GM12878 (cell line): ENCODE results near the gene LYZL2. TPM values are rescaled to one million over a fixed set of nuclear protein-coding genes. Genes with fewer than 3 reads are reported as not detected.

Experiments used
- ATAC-seq: fragments of 200-7000 bp; cut with Tn5 transposase; 3 replicates; pipeline ENCODE4 v1.9.1; 2020; ENCODE audit warnings: mild to moderate bottlenecking, moderate library complexity
- BruUV-seq: library from RNA; stranded (reverse); fragments of 400-500 nt; replicated peaks from 2 replicates; lab custom pipeline; 2021; lab: Mats Ljungman, UMichigan
- CTCF ChIA-PET: fragments of 300-600 bp; sonication (Branson Sonifier 250); formaldehyde crosslinking; extraction: SDS; loops from one replicate; lab custom pipeline; 2021; ENCODE audit warnings: inconsistent platforms; lab: Yijun Ruan, JAX
- POLR2A ChIA-PET: fragments of 350-600 bp; formaldehyde crosslinking; extraction: SDS; loops from one replicate; lab custom pipeline; 2021; ENCODE audit warnings: inconsistent platforms; lab: Charles Lee
- RAD21 ChIA-PET: fragments of 300-600 bp; sonication (Branson Sonifier 250); formaldehyde crosslinking; loops from one replicate; lab custom pipeline; 2023; ENCODE audit warnings: antibody characterized with exemption; ENCODE audit not compliant: unreplicated experiment; lab: Charles Lee
- SMC1A ChIA-PET: fragments of 300-600 bp; sonication (Branson Sonifier 250); formaldehyde crosslinking; loops from one replicate; lab custom pipeline; 2023; ENCODE audit not compliant: unreplicated experiment, uncharacterized antibody; lab: Charles Lee
- DNase-seq: peaks from one replicate; pipeline ENCODE4 v3.0.0-alpha.2; 2011; ENCODE audit warnings: low read depth, low spot score
- FAIRE-seq: peaks from 3 replicates; lab custom pipeline; 2011; peaks lifted over from hg19 to GRCh38; lab: Jason Lieb, UNC
- H2AFZ ChIP-seq: 2 replicates; pipeline ENCODE4 v1.6.0; 2011; ENCODE audit warnings: low read depth, low read length, control low read depth; ENCODE audit not compliant: control insufficient read depth
- H3K27ac ChIP-seq: 2 replicates; pipeline ENCODE4 v1.5.1; 2011; ENCODE audit warnings: control low read depth; ENCODE audit not compliant: control insufficient read depth, insufficient read depth
- H3K27me3 ChIP-seq, 2 experiments: replicated peaks in 1 of 2; 2 replicates each; pipeline versions ENCODE4 v1.6.0 to v1.6.1; 2011; ENCODE audit warnings: low read length in 1 of 2; ENCODE audit not compliant: control insufficient read depth in 2 of 2, insufficient read depth in 2 of 2
- H3K36me3 ChIP-seq, 2 experiments: 2 replicates each; pipeline ENCODE4 v1.5.1; 2011; ENCODE audit warnings: low read length in 1 of 2; ENCODE audit not compliant: control insufficient read depth in 2 of 2, insufficient read depth in 2 of 2
- H3K4me1 ChIP-seq: 2 replicates; pipeline ENCODE4 v1.6.1; 2011; ENCODE audit warnings: mild to moderate bottlenecking, low read length, moderate library complexity, mixed read lengths; ENCODE audit not compliant: control insufficient read depth, insufficient read depth
- H3K4me2 ChIP-seq: 2 replicates; pipeline ENCODE4 v1.6.0; 2011; ENCODE audit warnings: control low read depth; ENCODE audit not compliant: control insufficient read depth, insufficient read depth
- H3K4me3 ChIP-seq: fragments of 200-600 bp; sonication (generic); 2 replicates; pipeline ENCODE4 v1.5.1; 2016
- H3K79me2 ChIP-seq: 2 replicates; pipeline ENCODE4 v1.6.0; 2011; ENCODE audit warnings: low read length; ENCODE audit not compliant: control insufficient read depth, insufficient read depth
- H3K9ac ChIP-seq: 2 replicates; pipeline ENCODE4 v1.8.0; 2011; ENCODE audit warnings: low read length, control low read depth, mixed read lengths; ENCODE audit not compliant: control insufficient read depth, insufficient read depth
- H3K9me3 ChIP-seq: replicated peaks from 3 replicates; pipeline ENCODE4 v1.5.1; 2011; ENCODE audit warnings: mild to moderate bottlenecking, low read length; ENCODE audit not compliant: control insufficient read depth, insufficient read depth
- H4K20me1 ChIP-seq: 2 replicates; pipeline ENCODE4 v1.6.0; 2011; ENCODE audit not compliant: control insufficient read depth, insufficient read depth
- CHD1 ChIP-seq: IDR thresholded peaks from 2 replicates; pipeline ENCODE4 v1.6.1; 2012; ENCODE audit warnings: low read depth, low read length, improper control_type of control experiment
- FOXM1 ChIP-seq: IDR thresholded peaks from 2 replicates; pipeline ENCODE4 v1.6.1; 2012; ENCODE audit warnings: low read depth, mild to moderate bottlenecking, inconsistent platforms, low read length, moderate library complexity
- IRF4 ChIP-seq: IDR thresholded peaks from 2 replicates; pipeline ENCODE4 v1.6.1; 2011; ENCODE audit warnings: low read depth, low read length
- KAT2A ChIP-seq: conservative IDR thresholded peaks from 2 replicates; pipeline ENCODE4 v1.6.1; 2011; ENCODE audit warnings: low read depth, low read length; ENCODE audit not compliant: control insufficient read depth
- NR2C1 ChIP-seq: fragments of 450-650 bp; IDR thresholded peaks from 2 replicates; pipeline ENCODE4 v1.6.1; 2017; ENCODE audit warnings: antibody characterized with exemption, mild to moderate bottlenecking, moderate library complexity
- NR2C2 ChIP-seq: IDR thresholded peaks from 2 replicates; pipeline ENCODE4 v1.6.1; 2011; ENCODE audit warnings: borderline replicate concordance, low read depth; ENCODE audit not compliant: control insufficient read depth, insufficient read length
- NR2F1 ChIP-seq: fragments of 450-650 bp; conservative IDR thresholded peaks from 2 replicates; pipeline ENCODE4 v1.6.1; 2017; ENCODE audit warnings: mild to moderate bottlenecking
- PAX5 ChIP-seq: IDR thresholded peaks from 2 replicates; pipeline ENCODE4 v1.6.1; 2011; ENCODE audit warnings: low read depth, low read length, borderline replicate concordance
- RUNX3 ChIP-seq: IDR thresholded peaks from 2 replicates; pipeline ENCODE4 v1.6.1; 2012; ENCODE audit warnings: low read length, inconsistent platforms
- STAT3 ChIP-seq: IDR thresholded peaks from 2 replicates; pipeline ENCODE4 v1.6.1; 2011; ENCODE audit warnings: low read depth, low read length, improper control_type of control experiment
- ZNF24 ChIP-seq: fragments of 450-650 bp; IDR thresholded peaks from 2 replicates; pipeline ENCODE4 v1.6.1; 2017; ENCODE audit warnings: antibody characterized with exemption, mild to moderate bottlenecking
- WGBS: methylation state at CpG from one replicate; pipeline ENCODE4 v1.1.6; 2016; ENCODE audit warnings: low lambda C conversion rate; ENCODE audit not compliant: insufficient replicate concordance, insufficient coverage; ENCODE audit errors: missing lambda C conversion rate; 5-methylcytosine and 5-hydroxymethylcytosine counted together
- in situ Hi-C: fragments of 300-500 bp; cut with MboI; formaldehyde crosslinking; loops from 9 replicates; pipeline ENCODE4 v1.14.3; 2018; ENCODE audit warnings: mixed read lengths
- intact Hi-C: fragments of 100-400 bp; cut with micrococcal nuclease; formaldehyde crosslinking; loops from one replicate; pipeline ENCODE4 v1.14.2; 2022; ENCODE audit not compliant: unreplicated experiment
- polyA plus RNA-seq, 11 experiments: library from polyadenylated mRNA; depleted of rRNA in 4 of 11; unstranded in 6 of 11; stranded (reverse) in 5 of 11; fragments of >200 nt; fragmentation: Nextera tagmentation in 4 of 11; fragmentation: Illumina TruSeq in 1 of 11; extraction: Ambion mirVana in 4 of 11; extraction: Trizol in 1 of 11; gene quantifications; 1 replicate in 1 of 11; 2 replicates in 10 of 11; pipeline versions ENCODE4 v1.2.1 to v1.2.3, GENCODE V29; 2011 to 2016; ENCODE audit warnings: inconsistent platforms in 2 of 11, missing spikeins in 2 of 11, low read depth in 1 of 11
- total RNA-seq, 4 experiments: library from RNA; depleted of rRNA in 3 of 4; stranded (reverse); fragments of >200 nt in 3 of 4; fragmentation: Illumina TruSeq in 1 of 4; extraction: Trizol in 1 of 4; gene quantifications; 2 replicates each; pipeline versions ENCODE4 v1.2.1 to v1.2.3, GENCODE V29; 2013 to 2021
- TF ChIP-seq, protein P1 (sequence below): fragments of 450-650 bp; formaldehyde crosslinking; IDR thresholded peaks from 2 replicates; pipeline ENCODE4 v1.5.0; 2022; ENCODE audit warnings: mild to moderate bottlenecking, missing genetic modification characterization
- TF ChIP-seq, protein P2 (sequence below): fragments of 450-650 bp; formaldehyde crosslinking; IDR thresholded peaks from 2 replicates; pipeline ENCODE4 v1.4.0; 2022; ENCODE audit warnings: mild to moderate bottlenecking, moderate library complexity

The LYZL2 gene
- total and polyA plus RNA-seq, 10 of the 15 experiments (the other 5 are each of a cell fraction or from before 2014, with no cell fraction given) = not detected

DNA sequence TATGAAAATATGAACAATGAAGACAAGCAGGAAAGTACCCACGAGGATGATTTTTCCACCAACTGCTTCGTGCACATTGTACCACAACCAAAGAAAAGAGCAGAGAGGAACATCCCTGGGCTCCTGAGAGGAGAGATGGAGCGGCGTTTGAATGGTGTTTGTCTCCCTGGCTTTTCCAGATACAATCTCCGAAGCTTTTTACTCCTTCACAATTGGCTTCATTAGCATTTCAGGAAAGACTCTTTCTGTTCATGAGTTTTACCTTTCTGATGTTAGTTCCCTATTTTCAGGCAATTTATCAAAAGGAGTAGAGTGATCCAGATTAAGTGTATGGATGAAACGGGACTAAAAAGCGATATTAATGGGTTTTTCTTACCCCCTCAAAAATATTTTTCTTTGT lies 49.3 kb downstream of the LYZL2 start:
- in situ Hi-C loops (loop anchor here (10.0 kb wide), 1 partner anchor 585 kb away; no protein-coding TSS in a partner anchor), intact Hi-C loops (no loop called here)
- Histone ChIP-seq H3K9ac (no peak overlapping the region), H3K27ac (no peak overlapping the region), H3K27me3 (no peaks in the 10 kb centered on the region), H2AFZ (no peak overlapping the region), H3K4me1 (peaks cover 6% of the 10 kb centered on the region), H3K79me2 (no peaks in the 10 kb centered on the region), H3K36me3 (no peaks in the 10 kb centered on the region), H4K20me1 (no peaks in the 10 kb centered on the region), H3K9me3 (no peaks in the 10 kb centered on the region), H3K4me3 (no peak overlapping the region), H3K4me2 (no peak overlapping the region)
- ATAC-seq (no peak), DNase-seq (no peak), FAIRE-seq (no peak)
- TF ChIP-seq NR2C2 (no peak), KAT2A (no peak), RUNX3 (no peak), NR2C1 (no peak), PAX5 (no peak), CHD1 (no peak), ZNF24 (no peak), STAT3 (no peak), IRF4 (no peak), FOXM1 (no peak), NR2F1 (no peak)
- TF ChIP-seq, protein P1, sequence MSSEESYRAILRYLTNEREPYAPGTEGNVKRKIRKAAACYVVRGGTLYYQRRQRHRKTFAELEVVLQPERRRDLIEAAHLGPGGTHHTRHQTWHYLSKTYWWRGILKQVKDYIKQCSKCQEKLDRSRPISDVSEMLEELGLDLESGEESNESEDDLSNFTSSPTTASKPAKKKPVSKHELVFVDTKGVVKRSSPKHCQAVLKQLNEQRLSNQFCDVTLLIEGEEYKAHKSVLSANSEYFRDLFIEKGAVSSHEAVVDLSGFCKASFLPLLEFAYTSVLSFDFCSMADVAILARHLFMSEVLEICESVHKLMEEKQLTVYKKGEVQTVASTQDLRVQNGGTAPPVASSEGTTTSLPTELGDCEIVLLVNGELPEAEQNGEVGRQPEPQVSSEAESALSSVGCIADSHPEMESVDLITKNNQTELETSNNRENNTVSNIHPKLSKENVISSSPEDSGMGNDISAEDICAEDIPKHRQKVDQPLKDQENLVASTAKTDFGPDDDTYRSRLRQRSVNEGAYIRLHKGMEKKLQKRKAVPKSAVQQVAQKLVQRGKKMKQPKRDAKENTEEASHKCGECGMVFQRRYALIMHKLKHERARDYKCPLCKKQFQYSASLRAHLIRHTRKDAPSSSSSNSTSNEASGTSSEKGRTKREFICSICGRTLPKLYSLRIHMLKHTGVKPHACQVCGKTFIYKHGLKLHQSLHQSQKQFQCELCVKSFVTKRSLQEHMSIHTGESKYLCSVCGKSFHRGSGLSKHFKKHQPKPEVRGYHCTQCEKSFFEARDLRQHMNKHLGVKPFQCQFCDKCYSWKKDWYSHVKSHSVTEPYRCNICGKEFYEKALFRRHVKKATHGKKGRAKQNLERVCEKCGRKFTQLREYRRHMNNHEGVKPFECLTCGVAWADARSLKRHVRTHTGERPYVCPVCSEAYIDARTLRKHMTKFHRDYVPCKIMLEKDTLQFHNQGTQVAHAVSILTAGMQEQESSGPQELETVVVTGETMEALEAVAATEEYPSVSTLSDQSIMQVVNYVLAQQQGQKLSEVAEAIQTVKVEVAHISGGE (CRISPR knock-in tag) = no peak
- TF ChIP-seq, protein P2, sequence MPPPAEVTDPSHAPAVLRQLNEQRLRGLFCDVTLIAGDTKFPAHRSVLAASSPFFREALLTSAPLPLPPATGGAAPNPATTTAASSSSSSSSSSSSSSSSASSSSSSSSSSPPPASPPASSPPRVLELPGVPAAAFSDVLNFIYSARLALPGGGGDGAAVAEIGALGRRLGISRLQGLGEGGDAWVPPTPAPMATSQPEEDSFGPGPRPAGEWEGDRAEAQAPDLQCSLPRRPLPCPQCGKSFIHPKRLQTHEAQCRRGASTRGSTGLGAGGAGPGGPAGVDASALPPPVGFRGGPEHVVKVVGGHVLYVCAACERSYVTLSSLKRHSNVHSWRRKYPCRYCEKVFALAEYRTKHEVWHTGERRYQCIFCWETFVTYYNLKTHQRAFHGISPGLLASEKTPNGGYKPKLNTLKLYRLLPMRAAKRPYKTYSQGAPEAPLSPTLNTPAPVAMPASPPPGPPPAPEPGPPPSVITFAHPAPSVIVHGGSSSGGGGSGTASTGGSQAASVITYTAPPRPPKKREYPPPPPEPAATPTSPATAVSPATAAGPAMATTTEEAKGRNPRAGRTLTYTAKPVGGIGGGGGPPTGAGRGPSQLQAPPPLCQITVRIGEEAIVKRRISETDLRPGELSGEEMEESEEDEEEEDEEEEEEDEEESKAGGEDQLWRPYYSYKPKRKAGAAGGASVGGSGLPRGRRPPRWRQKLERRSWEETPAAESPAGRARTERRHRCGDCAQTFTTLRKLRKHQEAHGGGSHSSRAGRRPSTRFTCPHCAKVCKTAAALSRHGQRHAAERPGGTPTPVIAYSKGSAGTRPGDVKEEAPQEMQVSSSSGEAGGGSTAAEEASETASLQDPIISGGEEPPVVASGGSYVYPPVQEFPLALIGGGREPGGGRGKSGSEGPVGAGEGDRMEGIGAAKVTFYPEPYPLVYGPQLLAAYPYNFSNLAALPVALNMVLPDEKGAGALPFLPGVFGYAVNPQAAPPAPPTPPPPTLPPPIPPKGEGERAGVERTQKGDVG (CRISPR knock-in tag) = no peak
- ChIA-PET POLR2A (no interaction called here), CTCF (interaction anchor here (0.8 to 5.0 kb wide), 9 partner anchors 11 to 195 kb away, joined by 3 to 127 read pairs (median 18); no protein-coding TSS in a partner anchor), RAD21 (interaction anchor here (1.1 to 4.0 kb wide), 3 partner anchors 11 to 166 kb away, joined by 3 to 41 read pairs (median 4); no protein-coding TSS in a partner anchor), SMC1A (interaction anchor here (2.6 to 4.7 kb wide), 2 partner anchors 11 to 60 kb away, joined by 7 to 61 read pairs; no protein-coding TSS in a partner anchor)
- no TSS peak for BruUV-seq
- 69% methylated on average over 7 of the region's 7 CpGs for WGBS
